Fibroblast of lung (primary cell): ENCODE measurements around the gene MRPS15. TPM values are rescaled to one million over a fixed set of nuclear protein-coding genes. Genes with fewer than 3 reads are reported as not detected.

ENCODE experiments used
- DNase-seq, 2 donors: peaks; one replicate each; pipeline versions ENCODE4 v3.0.0 to v3.0.0-alpha.2; 2010; ENCODE audit warnings: low read depth in 2 of 2
- H2AFZ ChIP-seq: 2 replicates; pipeline ENCODE4 v1.5.1; 2012; ENCODE audit warnings: low read length, control low read depth, inconsistent platforms
- H3K27ac ChIP-seq: 2 replicates; pipeline ENCODE4 v1.5.1; 2011; ENCODE audit warnings: low read length, control low read depth; ENCODE audit not compliant: insufficient read depth
- H3K27me3 ChIP-seq: 2 replicates; pipeline ENCODE4 v1.5.1; 2011; ENCODE audit warnings: mild to moderate bottlenecking, low read length; ENCODE audit not compliant: control insufficient read depth, insufficient read depth
- H3K36me3 ChIP-seq: 2 replicates; pipeline ENCODE4 v1.5.1; 2011; ENCODE audit warnings: low read length; ENCODE audit not compliant: control insufficient read depth, insufficient read depth
- H3K4me1 ChIP-seq: 2 replicates; pipeline ENCODE4 v1.5.1; 2011; ENCODE audit warnings: low read length; ENCODE audit not compliant: control insufficient read depth, insufficient read depth; ENCODE audit errors: extremely low read depth
- H3K4me2 ChIP-seq: 2 replicates; pipeline ENCODE4 v1.5.1; 2011; ENCODE audit warnings: low read length, control low read depth; ENCODE audit not compliant: insufficient read depth; ENCODE audit errors: extremely low read depth
- H3K4me3 ChIP-seq, 4 experiments: fragments of 200-600 bp in 1 of 4; sonication (generic) in 1 of 4; replicated peaks in 1 of 4; 2 replicates each; pipeline ENCODE4 v1.5.1; 2011 to 2016; ENCODE audit warnings: low read length in 4 of 4, low read depth in 3 of 4, mild to moderate bottlenecking in 3 of 4, control low read depth in 2 of 4, inconsistent platforms in 1 of 4, mixed read lengths in 1 of 4; ENCODE audit not compliant: insufficient read depth in 1 of 4; ENCODE audit errors: control extremely low read depth in 1 of 4
- H3K79me2 ChIP-seq: 2 replicates; pipeline ENCODE4 v1.5.1; 2012; ENCODE audit warnings: mild to moderate bottlenecking, low read length, inconsistent platforms; ENCODE audit not compliant: control insufficient read depth, insufficient read depth
- H3K9ac ChIP-seq: 2 replicates; pipeline ENCODE4 v1.5.1; 2011; ENCODE audit warnings: mild to moderate bottlenecking, low read length, control low read depth; ENCODE audit not compliant: insufficient read depth
- H3K9me3 ChIP-seq: 2 replicates; pipeline ENCODE4 v1.5.1; 2012; ENCODE audit warnings: low read depth, low read length; ENCODE audit not compliant: control insufficient read depth, insufficient read depth
- H4K20me1 ChIP-seq: 2 replicates; pipeline ENCODE4 v1.5.1; 2011; ENCODE audit warnings: low read length; ENCODE audit not compliant: control insufficient read depth, insufficient read depth; ENCODE audit errors: extremely low read depth
- CTCF ChIP-seq, 2 donors: IDR thresholded peaks in 1 of 2; conservative IDR thresholded peaks in 1 of 2; 1 replicate in 1 of 2; 2 replicates in 1 of 2; pipeline ENCODE4 v1.5.1; 2011 to 2012; ENCODE audit warnings: low read length in 2 of 2, control low read depth in 1 of 2, inconsistent platforms in 1 of 2, low read depth in 1 of 2, mild to moderate bottlenecking in 1 of 2
- EZH2 ChIP-seq: IDR thresholded peaks from 2 replicates; pipeline ENCODE4 v1.5.1; 2012; ENCODE audit warnings: low read length, control low read depth, mild to moderate bottlenecking; ENCODE audit errors: missing control alignments
- polyA plus RNA-seq, 2 donors: library from polyadenylated mRNA; depleted of rRNA in 1 of 2; stranded (reverse) in 1 of 2; unstranded in 1 of 2; fragments of >200 nt; gene quantifications; 2 replicates each; pipeline ENCODE4 v1.2.1, GENCODE V29; 2011 to 2012; ENCODE audit warnings: missing spikeins in 1 of 2
- total RNA-seq: library from RNA; depleted of rRNA; stranded (reverse); fragments of >200 nt; gene quantifications from 2 replicates; pipeline ENCODE4 v1.2.1, GENCODE V29; 2014

Gene MRPS15
- total and polyA plus RNA-seq, 2 donors (not counting 1 experiment from before 2014, with no cell fraction given): 75.5 to 99.1 TPM

- Histone ChIP-seq H3K27me3 (no peaks in the 10 kb centered on the region), H3K4me1 (peaks cover 3% of the 10 kb centered on the region), H3K36me3 (peaks cover 8% of the 10 kb centered on the region), H2AFZ (peak overlapping the region; percentile 0), H3K9ac (no peak overlapping the region), H3K4me2 (no peak overlapping the region), H3K9me3 (no peaks in the 10 kb centered on the region), H4K20me1 (no peaks in the 10 kb centered on the region), H3K79me2 (peaks cover 11% of the 10 kb centered on the region), H3K4me3 (no peak overlapping the region), H3K27ac (no peak overlapping the region)
- peak; percentile 14 to 37 for DNase-seq
- TF ChIP-seq EZH2 (no peak), CTCF (conservative IDR thresholded peaks at IDR 0.05 in 1 of 2, IDR thresholded peaks at IDR 0.05 in 1 of 2; ENCODE audit: low read depth in 1 of 2, low read length in 2 of 2) (no peak)
Observed at GRCh38 chr1:36465731-36466369, 1.7 kb upstream of the MRPS15 start.

DNA sequence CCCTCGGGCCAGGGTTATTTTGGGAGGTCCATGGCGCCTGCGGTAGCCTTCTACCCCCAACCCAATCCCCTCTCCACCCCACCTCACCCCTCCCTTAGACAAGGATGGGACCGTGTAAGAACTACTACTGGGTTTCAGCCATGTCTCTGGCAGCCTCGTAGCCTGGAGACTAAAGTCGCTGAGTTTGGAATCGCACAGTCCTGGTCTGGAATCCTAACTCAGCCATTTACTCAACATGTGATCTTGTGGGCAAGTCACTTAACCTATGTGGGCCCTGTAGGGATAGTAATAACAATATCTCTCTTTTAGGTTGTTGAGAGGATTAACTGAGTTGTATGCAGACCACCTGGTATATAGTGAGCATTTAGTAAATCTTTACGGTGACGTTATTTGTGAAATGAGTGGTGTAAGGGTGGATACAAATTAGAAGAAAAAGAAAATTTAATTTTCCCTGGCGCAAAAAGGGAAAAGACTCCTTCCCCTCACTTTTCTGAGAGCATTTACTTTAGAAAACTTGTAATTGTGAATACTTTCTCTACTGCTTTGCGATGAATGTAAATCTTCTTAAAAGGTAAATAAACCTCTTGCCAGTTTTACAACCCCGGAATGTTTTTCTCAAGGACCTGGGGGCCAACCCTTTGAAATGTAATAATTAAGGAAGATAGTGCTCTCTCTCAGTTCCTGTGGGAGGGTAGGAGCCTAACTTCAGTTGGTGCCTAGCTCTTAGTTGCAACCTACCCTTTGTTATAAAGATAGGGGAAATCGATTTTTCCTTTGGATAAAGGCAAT is 615 bp upstream of the MRPS15 start:
- Histone ChIP-seq H3K36me3 (peaks cover 10% of the 10 kb centered on the region), H3K9ac (peak overlapping the region; percentile 48), H3K4me1 (peaks cover 3% of the 10 kb centered on the region), H3K4me2 (peak overlapping the region; percentile 62), H3K9me3 (no peaks in the 10 kb centered on the region), H4K20me1 (no peaks in the 10 kb centered on the region), H3K79me2 (peaks cover 11% of the 10 kb centered on the region), H2AFZ (peak overlapping the region; percentile 76), H3K4me3 (peak overlapping the region; percentile 30 to 98 (median 91)), H3K27me3 (no peaks in the 10 kb centered on the region), H3K27ac (peak overlapping the region; percentile 87)
- TF ChIP-seq EZH2: no peak
- TF ChIP-seq CTCF (conservative IDR thresholded peaks at IDR 0.05 in 1 of 2, IDR thresholded peaks at IDR 0.05 in 1 of 2; ENCODE audit: low read depth in 1 of 2, low read length in 2 of 2): no peak
- DNase-seq: no peak

DNA sequence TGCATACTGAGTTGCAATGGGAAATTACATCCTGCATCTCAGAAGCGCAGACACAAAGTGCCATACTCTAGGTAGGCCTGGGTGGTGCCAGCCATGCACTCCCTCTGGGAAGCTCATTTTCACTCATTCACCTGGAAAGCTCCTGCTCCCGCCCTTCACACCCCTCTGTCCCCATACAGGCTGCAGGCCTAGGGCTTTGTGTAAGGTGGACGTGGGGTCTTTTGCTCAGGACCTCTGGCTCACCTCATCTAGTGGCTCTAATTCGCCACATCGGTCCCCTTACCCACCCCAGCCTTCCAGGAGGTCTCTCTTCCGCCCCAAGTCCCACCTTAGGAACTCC is 751 bp downstream of the MRPS15 start:
- Histone ChIP-seq H3K27ac (peak overlapping the region; percentile 87), H3K27me3 (no peaks in the 10 kb centered on the region), H3K9ac (peak overlapping the region; percentile 92), H3K4me2 (peak overlapping the region; percentile 94), H3K36me3 (peaks cover 10% of the 10 kb centered on the region), H3K9me3 (no peaks in the 10 kb centered on the region), H2AFZ (peak overlapping the region; percentile 50), H3K79me2 (peaks cover 11% of the 10 kb centered on the region), H4K20me1 (no peaks in the 10 kb centered on the region), H3K4me3 (peak overlapping the region; percentile 83 to 98 (median 91)), H3K4me1 (peaks cover 3% of the 10 kb centered on the region)
- DNase-seq: no peak
- TF ChIP-seq EZH2 (no peak), CTCF (conservative IDR thresholded peaks at IDR 0.05 in 1 of 2, IDR thresholded peaks at IDR 0.05 in 1 of 2; ENCODE audit: low read depth in 1 of 2, low read length in 2 of 2) (no peak)
